CD8-positive, alpha-beta memory T cell (primary cell): ENCODE results near the gene SUPT4H1. TPM values are rescaled to one million over a fixed set of nuclear protein-coding genes. Genes with fewer than 3 reads are reported as not detected.

Experiments used
- CTCF ChIA-PET: fragments of 350-600 bp; sonication (Branson Sonifier 250); formaldehyde crosslinking; loops from one replicate; lab custom pipeline; 2021; ENCODE audit warnings: antibody characterized with exemption; lab: Charles Lee
- POLR2A ChIA-PET: fragments of 350-600 bp; sonication (Branson Sonifier 250); formaldehyde crosslinking; loops from one replicate; lab custom pipeline; 2021; ENCODE audit warnings: antibody characterized with exemption; lab: Charles Lee
- DNase-seq, 5 donors: peaks; one replicate each; pipeline versions ENCODE4 v3.0.0 to v3.0.0-alpha.2; 2020 to 2022; ENCODE audit warnings: mixed read lengths in 1 of 5
- H3K27ac ChIP-seq: one replicate; pipeline ENCODE4 v1.7.0; 2013; ENCODE audit warnings: low read depth, mild to moderate bottlenecking, low read length, moderate library complexity
- H3K27me3 ChIP-seq: 2 replicates; pipeline ENCODE4 v1.7.0; 2013; ENCODE audit warnings: low read length, mild to moderate bottlenecking; ENCODE audit not compliant: insufficient read depth, poor library complexity, severe bottlenecking
- H3K36me3 ChIP-seq: 2 replicates; pipeline ENCODE4 v1.7.0; 2013; ENCODE audit warnings: mild to moderate bottlenecking, low read length, moderate library complexity; ENCODE audit not compliant: insufficient read depth
- H3K4me1 ChIP-seq: 2 replicates; pipeline ENCODE4 v1.7.0; 2013; ENCODE audit warnings: mild to moderate bottlenecking, low read length, moderate library complexity; ENCODE audit not compliant: insufficient read depth
- H3K4me3 ChIP-seq: 2 replicates; pipeline ENCODE4 v1.7.0; 2013; ENCODE audit warnings: mild to moderate bottlenecking, low read length
- H3K9me3 ChIP-seq: 2 replicates; pipeline ENCODE4 v1.7.0; 2013; ENCODE audit warnings: mild to moderate bottlenecking, low read length
- H3K27ac Mint-ChIP-seq, 8 donors: one replicate each; pipeline ENCODE4 v1.8.0; 2020 to 2021; ENCODE audit warnings: mixed read lengths in 8 of 8, mild to moderate bottlenecking in 6 of 8, inconsistent platforms in 3 of 8, moderate library complexity in 3 of 8
- H3K27me3 Mint-ChIP-seq, 2 donors: one replicate each; pipeline ENCODE4 v1.8.0; 2020 to 2021; ENCODE audit warnings: mixed read lengths in 2 of 2, mild to moderate bottlenecking in 1 of 2, moderate library complexity in 1 of 2
- H3K36me3 Mint-ChIP-seq, 3 donors: one replicate each; pipeline ENCODE4 v1.8.0; 2020 to 2021; ENCODE audit warnings: mixed read lengths in 3 of 3, inconsistent platforms in 1 of 3, mild to moderate bottlenecking in 1 of 3
- H3K4me1 Mint-ChIP-seq, 3 donors: one replicate each; pipeline ENCODE4 v1.8.0; 2020 to 2021; ENCODE audit warnings: mixed read lengths in 3 of 3, inconsistent platforms in 1 of 3, mild to moderate bottlenecking in 1 of 3
- H3K4me3 Mint-ChIP-seq, 7 donors: one replicate each; pipeline ENCODE4 v1.8.0; 2020 to 2021; ENCODE audit warnings: mixed read lengths in 7 of 7, mild to moderate bottlenecking in 6 of 7, moderate library complexity in 4 of 7, inconsistent platforms in 2 of 7
- H3K9me3 Mint-ChIP-seq, 5 donors: one replicate each; pipeline ENCODE4 v1.8.0; 2020 to 2022; ENCODE audit warnings: mixed read lengths in 5 of 5, mild to moderate bottlenecking in 3 of 5, moderate library complexity in 2 of 5, inconsistent platforms in 1 of 5
- polyA plus RNA-seq: library from polyadenylated mRNA; unstranded; fragments of 300-500 nt; fragmentation: Illumina TruSeq; gene quantifications from one replicate; pipeline ENCODE4 v1.2.3, GENCODE V29; 2021
- total RNA-seq, 2 experiments: library from RNA; stranded (reverse); gene quantifications; one replicate each; pipeline ENCODE4 v1.2.3, GENCODE V29; 2021

SUPT4H1 gene
- total and polyA plus RNA-seq, 3 experiments from 2014 or later = 97.5 to 149 (median 145) TPM

DNA sequence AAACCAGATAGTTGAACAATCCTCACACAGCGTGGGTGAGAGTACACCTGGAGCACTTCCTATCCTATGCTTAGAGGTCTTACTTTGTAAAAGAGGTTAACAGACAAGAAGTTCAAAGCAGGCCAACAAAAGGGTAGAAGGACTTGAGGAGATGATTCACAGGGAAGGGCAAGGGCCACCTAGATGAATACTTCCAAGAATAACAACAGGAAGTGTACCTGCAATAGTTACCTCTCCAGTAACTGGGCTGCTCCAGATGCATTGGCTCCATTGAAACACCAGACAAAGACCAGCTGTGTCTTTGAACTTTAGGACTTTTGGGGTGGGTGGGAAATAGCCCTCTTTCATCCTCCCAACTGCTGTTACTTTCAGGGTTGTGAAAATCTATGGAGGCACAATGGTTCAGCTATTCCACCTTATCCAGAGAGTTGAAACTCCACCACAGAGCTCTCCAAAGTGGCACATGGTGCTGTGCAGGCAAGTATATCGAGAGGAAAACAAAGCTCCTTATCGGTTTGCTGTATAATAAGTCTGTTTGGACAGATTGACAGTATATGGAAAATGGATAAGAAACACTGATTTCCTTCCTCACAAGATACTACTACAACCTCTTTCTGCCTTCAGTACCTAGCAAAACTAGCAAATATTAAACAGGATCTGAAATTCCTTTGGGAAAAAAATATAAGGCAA, 42.7 kb upstream of the SUPT4H1 start:
- Mint-ChIP-seq H3K9me3 (no peaks in the 10 kb centered on the region), H3K36me3 (peaks cover 0 to 7% (median 4%) of the 10 kb centered on the region in 3 donors), H3K27me3 (no peaks in the 10 kb centered on the region), H3K27ac (no peak overlapping the region), H3K4me1 (no peaks in the 10 kb centered on the region), H3K4me3 (no peak overlapping the region)
- DNase-seq = no peak
- Histone ChIP-seq H3K4me3 (no peak overlapping the region), H3K27me3 (no peaks in the 10 kb centered on the region), H3K27ac (no peak overlapping the region), H3K9me3 (no peaks in the 10 kb centered on the region), H3K4me1 (no peaks in the 10 kb centered on the region), H3K36me3 (no peaks in the 10 kb centered on the region)
- ChIA-PET CTCF (interaction anchor here (1.2 kb wide), 1 partner anchor 23 kb away, joined by 4 read pairs; the partner anchor contains the start of gene RNF43), POLR2A (interaction anchor here (0.6 kb wide), 1 partner anchor 38 kb away, joined by 6 read pairs; no protein-coding TSS in a partner anchor)

DNA sequence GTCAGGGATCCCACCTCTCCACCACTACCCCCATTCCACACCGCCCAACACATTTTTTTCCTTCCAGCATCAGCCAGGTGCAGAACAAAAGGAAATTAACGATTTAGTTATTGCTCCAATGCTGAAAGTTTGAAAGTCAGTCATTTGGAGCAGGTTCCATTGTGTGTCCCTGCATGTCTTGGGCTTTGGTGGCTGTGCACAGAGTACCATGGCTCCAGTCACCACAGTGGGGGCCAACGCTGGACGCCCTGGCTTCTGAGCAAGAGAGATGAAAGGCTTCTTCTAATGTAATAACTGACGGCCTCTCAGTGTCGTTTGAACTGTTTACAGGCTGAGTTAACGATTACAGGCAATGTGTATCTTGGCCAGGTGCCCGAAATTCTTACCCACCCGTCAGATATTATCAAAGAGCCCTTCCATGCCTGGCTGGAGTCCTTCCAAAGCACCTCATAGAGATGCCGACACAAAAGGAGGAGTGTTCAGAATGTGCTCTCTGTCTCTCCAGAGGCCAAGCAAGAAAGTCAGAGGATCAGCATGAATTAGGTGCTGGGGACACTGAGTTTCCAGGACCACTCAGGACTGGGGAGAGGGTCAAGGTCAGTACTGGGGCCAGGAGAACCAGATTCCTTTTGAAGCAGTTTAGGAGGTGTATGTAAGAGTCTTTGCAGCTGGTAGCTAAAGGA, 39.4 kb upstream of the SUPT4H1 start:
- no peaks in the 10 kb centered on the region for H3K9me3 ChIP-seq
- no peak overlapping the region for H3K27ac Mint-ChIP-seq
- peaks cover 0 to 11% (median 3%) of the 10 kb centered on the region in 3 donors for H3K36me3 Mint-ChIP-seq
- H3K27ac ChIP-seq = no peak overlapping the region
- H3K36me3 ChIP-seq = no peaks in the 10 kb centered on the region
- CTCF ChIA-PET = no interaction called here
- no peaks in the 10 kb centered on the region for H3K27me3 Mint-ChIP-seq
- H3K4me3 Mint-ChIP-seq = no peak overlapping the region
- no peaks in the 10 kb centered on the region for H3K4me1 ChIP-seq
- H3K9me3 Mint-ChIP-seq = no peaks in the 10 kb centered on the region
- no peak overlapping the region for H3K4me3 ChIP-seq
- H3K4me1 Mint-ChIP-seq = peaks cover 0 to 18% (median 8%) of the 10 kb centered on the region in 3 donors
- no peak for DNase-seq
- H3K27me3 ChIP-seq = no peaks in the 10 kb centered on the region
- POLR2A ChIA-PET = no interaction called here

DNA sequence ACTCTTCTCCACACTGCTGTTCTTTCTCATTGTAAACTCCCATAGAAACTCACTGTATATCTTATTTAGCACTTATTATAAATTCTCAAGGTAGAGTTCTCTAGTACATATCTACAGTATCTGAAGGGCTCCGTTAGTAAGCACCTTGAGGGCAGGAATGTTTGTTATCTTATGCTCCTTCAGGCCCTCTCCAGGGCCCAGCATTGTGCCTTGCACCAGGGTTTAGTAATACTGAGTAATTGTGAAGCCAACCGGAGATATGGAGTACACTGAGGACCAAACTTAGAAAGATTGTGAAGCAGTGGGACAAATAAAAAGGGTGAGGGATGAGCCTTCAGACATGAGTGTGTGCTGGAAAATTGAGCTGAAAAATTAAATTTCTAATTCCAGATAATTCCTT, 38.9 kb upstream of the SUPT4H1 start:
- Mint-ChIP-seq H3K27ac (no peak overlapping the region), H3K4me1 (peaks cover 0 to 20% (median 8%) of the 10 kb centered on the region in 3 donors), H3K4me3 (no peak overlapping the region), H3K36me3 (peaks cover 0 to 11% (median 3%) of the 10 kb centered on the region in 3 donors), H3K27me3 (no peaks in the 10 kb centered on the region), H3K9me3 (no peaks in the 10 kb centered on the region)
- no peaks in the 10 kb centered on the region for H3K4me1 ChIP-seq
- DNase-seq = no peak
- no peaks in the 10 kb centered on the region for H3K27me3 ChIP-seq
- ChIA-PET CTCF (no interaction called here), POLR2A (no interaction called here)
- no peak overlapping the region for H3K27ac ChIP-seq
- no peak overlapping the region for H3K4me3 ChIP-seq
- no peaks in the 10 kb centered on the region for H3K9me3 ChIP-seq
- no peaks in the 10 kb centered on the region for H3K36me3 ChIP-seq

DNA sequence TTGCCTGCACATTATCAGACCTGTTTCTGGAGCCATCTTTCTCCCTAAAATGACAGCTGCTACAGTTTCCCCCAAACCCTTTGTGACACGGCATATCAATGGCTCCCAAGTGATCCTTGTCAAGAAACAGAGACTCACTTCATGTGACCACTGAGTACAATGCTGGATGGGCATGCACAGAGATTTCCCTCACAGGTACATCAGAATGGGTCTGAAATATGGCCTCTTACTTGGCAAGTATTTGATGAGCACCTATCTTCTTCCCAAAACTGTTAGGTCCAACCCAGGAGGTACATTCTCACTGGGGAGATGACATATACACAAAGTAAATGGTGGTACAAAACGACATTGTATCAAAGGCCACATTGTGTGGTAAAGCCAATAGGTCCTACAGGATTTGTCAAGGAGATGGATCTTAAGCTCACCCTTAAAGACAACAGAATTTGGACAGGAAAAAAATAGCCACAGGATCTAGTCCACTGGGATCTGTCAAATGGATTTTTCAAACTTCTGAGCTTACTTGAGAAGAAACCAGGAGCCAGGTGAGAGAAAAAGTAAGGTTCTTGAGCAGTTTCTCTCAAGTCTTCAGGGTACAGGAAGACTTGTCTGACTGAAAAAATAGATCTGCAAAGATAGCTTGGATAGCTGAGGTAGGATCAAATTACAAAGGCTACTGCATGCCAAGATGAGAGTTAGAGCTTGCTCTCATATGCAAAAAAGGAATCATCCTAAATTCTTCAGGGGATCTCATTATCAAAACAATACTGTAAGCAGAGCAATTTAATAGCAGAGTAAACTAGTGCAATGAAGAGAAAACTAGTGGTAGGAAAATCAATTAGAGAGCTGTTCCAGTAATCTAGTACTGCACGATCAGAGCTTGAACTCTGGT, 36.5 kb upstream of the SUPT4H1 start:
- H3K4me1 ChIP-seq = no peaks in the 10 kb centered on the region
- H3K27ac Mint-ChIP-seq = peak overlapping the region in 7 of 8 donors; percentile 8 to 98 (median 74)
- peaks cover 0 to 4% (median 3%) of the 10 kb centered on the region in 3 donors for H3K36me3 Mint-ChIP-seq
- no peaks in the 10 kb centered on the region for H3K9me3 ChIP-seq
- H3K4me3 Mint-ChIP-seq = peak overlapping the region in 1 of 7 donors; percentile 71
- H3K4me1 Mint-ChIP-seq = peaks cover 3 to 34% (median 8%) of the 10 kb centered on the region in 3 donors
- DNase-seq = no peak
- ChIA-PET CTCF (interaction anchor here (1.1 to 1.3 kb wide), 2 partner anchors 19 to 84 kb away, joined by 3 read pairs; no protein-coding TSS in a partner anchor), POLR2A (no interaction called here)
- peak overlapping the region; percentile 13 for H3K27ac ChIP-seq
- H3K27me3 ChIP-seq = no peaks in the 10 kb centered on the region
- no peaks in the 10 kb centered on the region for H3K36me3 ChIP-seq
- no peaks in the 10 kb centered on the region for H3K9me3 Mint-ChIP-seq
- no peak overlapping the region for H3K4me3 ChIP-seq
- H3K27me3 Mint-ChIP-seq = no peaks in the 10 kb centered on the region

DNA sequence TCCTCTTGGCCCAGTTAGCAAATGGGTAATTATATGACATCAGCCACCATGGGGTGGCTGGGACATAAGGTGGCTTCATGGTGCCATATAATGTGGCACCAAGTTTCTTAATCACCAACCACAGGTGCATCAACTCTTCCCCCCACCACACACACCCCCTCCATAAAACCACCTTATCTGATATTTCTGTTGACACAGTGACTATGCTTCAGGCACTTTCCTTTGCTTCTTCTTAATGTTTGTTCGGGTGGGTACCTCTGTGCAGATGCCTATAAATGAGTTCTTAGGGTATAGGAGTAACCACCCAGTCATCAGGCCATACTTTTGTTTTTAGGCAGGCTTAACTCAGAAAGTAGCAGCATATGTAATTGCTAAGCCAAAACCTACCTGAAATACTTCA, 35.8 kb upstream of the SUPT4H1 start:
- peak overlapping the region in 1 of 7 donors; percentile 71 for H3K4me3 Mint-ChIP-seq
- POLR2A ChIA-PET = no interaction called here
- peak overlapping the region in 7 of 8 donors; percentile 47 to 98 (median 74) for H3K27ac Mint-ChIP-seq
- Histone ChIP-seq H3K27ac (peak overlapping the region; percentile 13), H3K4me3 (no peak overlapping the region), H3K36me3 (no peaks in the 10 kb centered on the region), H3K27me3 (no peaks in the 10 kb centered on the region), H3K4me1 (peaks cover 3% of the 10 kb centered on the region), H3K9me3 (no peaks in the 10 kb centered on the region)
- peak in 2 of 5 donors; percentile 10 to 27 for DNase-seq
- H3K27me3 Mint-ChIP-seq = no peaks in the 10 kb centered on the region
- CTCF ChIA-PET = interaction anchor here (1.1 to 1.3 kb wide), 2 partner anchors 18 to 83 kb away, joined by 3 read pairs; no protein-coding TSS in a partner anchor
- H3K36me3 Mint-ChIP-seq = peaks cover 0 to 4% (median 3%) of the 10 kb centered on the region in 3 donors
- peaks cover 6 to 37% (median 10%) of the 10 kb centered on the region in 3 donors for H3K4me1 Mint-ChIP-seq
- H3K9me3 Mint-ChIP-seq = no peaks in the 10 kb centered on the region

DNA sequence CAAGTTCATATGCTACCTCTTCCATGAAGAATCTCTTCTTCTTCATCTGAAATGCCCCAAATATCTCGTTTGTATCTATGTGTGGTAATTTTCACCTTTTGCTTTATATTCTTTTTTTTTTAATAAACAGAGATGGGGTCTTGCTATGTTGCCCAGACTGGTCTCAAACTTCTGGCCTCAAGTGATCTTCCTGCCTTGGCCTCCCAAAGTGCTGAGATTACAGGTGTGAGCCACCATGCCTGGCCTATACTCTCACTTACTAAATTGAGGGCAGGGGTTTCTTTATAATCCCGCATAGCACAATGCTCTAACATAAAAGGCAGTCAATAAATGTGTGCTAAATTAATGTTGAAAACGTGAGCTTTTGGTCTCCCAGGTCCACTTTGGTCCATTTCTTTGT, 34.7 kb upstream of the SUPT4H1 start:
- Histone ChIP-seq H3K27ac (no peak overlapping the region), H3K9me3 (no peaks in the 10 kb centered on the region), H3K27me3 (no peaks in the 10 kb centered on the region), H3K4me1 (peaks cover 14% of the 10 kb centered on the region), H3K36me3 (no peaks in the 10 kb centered on the region), H3K4me3 (no peak overlapping the region)
- peaks cover 17 to 48% (median 22%) of the 10 kb centered on the region in 3 donors for H3K4me1 Mint-ChIP-seq
- no peak overlapping the region for H3K4me3 Mint-ChIP-seq
- ChIA-PET CTCF (no interaction called here), POLR2A (no interaction called here)
- H3K9me3 Mint-ChIP-seq = no peaks in the 10 kb centered on the region
- peak overlapping the region in 4 of 8 donors; percentile 26 to 80 (median 61) for H3K27ac Mint-ChIP-seq
- H3K36me3 Mint-ChIP-seq = peaks cover 0 to 4% (median 0%) of the 10 kb centered on the region in 3 donors
- no peak for DNase-seq
- no peaks in the 10 kb centered on the region for H3K27me3 Mint-ChIP-seq

DNA sequence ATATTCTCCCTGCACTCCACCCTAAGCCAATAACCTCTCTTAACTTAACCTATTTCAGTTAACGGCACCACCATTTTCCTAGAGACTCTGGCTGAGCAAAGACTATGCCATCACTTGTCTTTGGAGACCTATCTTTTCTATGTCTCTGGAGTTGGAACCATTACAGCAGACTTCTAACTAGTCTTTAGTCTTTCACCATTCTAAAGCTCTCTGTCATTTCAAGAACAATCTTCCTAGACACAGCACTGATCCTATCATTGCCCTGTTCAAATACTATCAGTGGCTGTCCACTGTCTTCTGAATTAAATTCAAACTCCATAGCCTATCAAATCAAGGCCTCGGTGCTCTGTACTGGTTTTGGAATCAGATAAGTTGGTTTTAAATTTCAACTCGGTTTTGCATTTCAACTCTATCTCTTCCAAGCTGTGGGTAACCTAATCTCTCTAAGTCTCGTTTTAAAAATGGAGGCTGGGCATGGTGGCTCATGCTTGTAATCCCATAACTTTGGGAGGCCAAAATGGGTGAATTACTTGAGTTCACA, 33.4 kb upstream of the SUPT4H1 start:
- no peak overlapping the region for H3K4me3 ChIP-seq
- H3K9me3 Mint-ChIP-seq = no peaks in the 10 kb centered on the region
- H3K4me1 ChIP-seq = peaks cover 27% of the 10 kb centered on the region
- POLR2A ChIA-PET = no interaction called here
- no peak overlapping the region for H3K27ac ChIP-seq
- H3K27ac Mint-ChIP-seq = peak overlapping the region in 2 of 8 donors; percentile 23 to 29
- H3K4me1 Mint-ChIP-seq = peaks cover 24 to 60% (median 31%) of the 10 kb centered on the region in 3 donors
- H3K4me3 Mint-ChIP-seq = no peak overlapping the region
- DNase-seq = no peak
- CTCF ChIA-PET = no interaction called here
- H3K36me3 Mint-ChIP-seq = peaks cover 0 to 4% (median 0%) of the 10 kb centered on the region in 3 donors
- no peaks in the 10 kb centered on the region for H3K27me3 Mint-ChIP-seq
- no peaks in the 10 kb centered on the region for H3K27me3 ChIP-seq
- H3K36me3 ChIP-seq = no peaks in the 10 kb centered on the region
- no peaks in the 10 kb centered on the region for H3K9me3 ChIP-seq
